SKM-1 treated with dmso at 0.1 percent for 144 hours (cell line): ENCODE results near the gene MCRIP2.

ENCODE experiments used
- DNase-seq: peaks from one replicate; lab custom pipeline; 2025; ENCODE audit not compliant: unreplicated experiment; lab: John Stamatoyannopoulos, UW

MCRIP2 gene

GRCh38 chr16:647173-647902 is 5.7 kb downstream of the MCRIP2 start:
- DNase-seq = no peak

GRCh38 chr16:648071-648780 is 6.6 kb downstream of the MCRIP2 start:
- no peak for DNase-seq

- peak; percentile 86 for DNase-seq
Observed at GRCh38 chr16:648781-649589, 7.4 kb downstream of the MCRIP2 start, which contains the start of gene WDR90. Gene WDR90 (plus strand): TSS chr16:649365. CDS start chr16:649417, 52 bp downstream.

DNA sequence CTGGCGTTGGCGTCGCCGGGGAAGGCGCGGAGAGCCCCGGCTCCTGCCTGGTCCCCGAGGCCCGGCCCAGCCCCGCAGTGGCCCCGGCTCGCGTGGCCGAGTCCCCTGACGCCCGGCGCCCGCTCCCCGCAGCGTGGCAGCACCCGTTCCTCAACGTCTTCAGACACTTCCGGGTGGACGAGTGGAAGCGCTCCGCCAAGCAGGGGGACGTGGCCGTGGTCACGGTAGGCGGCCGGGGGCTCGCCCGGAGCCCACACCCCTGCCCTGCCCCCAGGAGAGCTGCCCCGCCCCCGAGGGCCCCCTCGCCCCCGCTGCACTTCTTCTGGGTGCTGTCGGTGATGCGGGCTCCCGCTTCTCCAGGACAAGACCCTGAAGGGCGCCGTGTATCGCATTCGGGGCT is 8.0 kb downstream of the MCRIP2 start:
- no peak for DNase-seq

GRCh38 chr16:651844-652243 is 10.2 kb downstream of the MCRIP2 start:
- no peak for DNase-seq

- no peak for DNase-seq
Observed at GRCh38 chr16:652454-653305, 11.1 kb downstream of the MCRIP2 start.

GRCh38 chr16:654034-654433 is 12.4 kb downstream of the MCRIP2 start:
- DNase-seq = no peak

GRCh38 chr16:657487-657886 is 15.9 kb downstream of the MCRIP2 start:
- no peak for DNase-seq

GRCh38 chr16:658679-659571 is 17.3 kb downstream of the MCRIP2 start:
- DNase-seq = no peak

DNA sequence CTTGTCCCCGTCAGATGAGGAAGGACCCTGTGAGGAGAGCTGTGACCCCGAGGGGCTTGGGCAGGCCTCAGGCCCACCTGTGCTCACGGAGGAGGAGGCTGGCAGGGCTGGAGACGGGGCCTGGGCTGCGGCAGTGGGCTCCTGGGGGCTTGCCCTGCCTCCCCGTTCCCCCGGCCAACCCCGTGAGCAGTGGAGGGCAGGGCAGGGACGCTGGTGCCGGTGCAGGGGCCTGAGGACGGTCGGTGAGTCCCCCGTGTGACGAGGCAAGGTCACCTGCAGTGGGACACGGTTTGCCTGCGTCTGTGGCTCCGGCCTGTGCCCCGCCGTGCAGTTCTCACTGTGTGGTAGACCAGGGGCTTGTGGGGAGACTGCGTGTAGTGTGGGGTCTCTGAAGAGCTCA is 18.0 kb downstream of the MCRIP2 start:
- no peak for DNase-seq

GRCh38 chr16:660132-660458 is 18.5 kb downstream of the MCRIP2 start:
- DNase-seq = no peak

GRCh38 chr16:660459-661183 is 19.0 kb downstream of the MCRIP2 start:
- DNase-seq = peak; percentile 95

GRCh38 chr16:661184-661821 is 19.7 kb downstream of the MCRIP2 start:
- DNase-seq = no peak

- no peak for DNase-seq
Observed at GRCh38 chr16:662095-662494, 20.5 kb downstream of the MCRIP2 start.

GRCh38 chr16:662597-662996 is 21.0 kb downstream of the MCRIP2 start:
- DNase-seq = no peak

- DNase-seq = no peak
Observed at GRCh38 chr16:666572-666971, 24.9 kb downstream of the MCRIP2 start.

- DNase-seq = no peak
Observed at GRCh38 chr16:667113-667779, 25.6 kb downstream of the MCRIP2 start.
